DND-41 (cell line): Measurements from ENCODE around the gene USP48.

Experiments used
- ATAC-seq: fragments of 200-7000 bp; cut with Tn5 transposase; 3 replicates; pipeline ENCODE4 v1.9.1; 2021; ENCODE audit warnings: low read depth; ENCODE audit not compliant: insufficient read depth
- DNase-seq: peaks from one replicate; pipeline ENCODE4 v3.0.0-alpha.2; 2020
- H2AFZ ChIP-seq: 2 replicates; pipeline ENCODE4 v1.6.0; 2012; ENCODE audit warnings: low read depth, low read length
- H3K27ac ChIP-seq: 2 replicates; pipeline ENCODE4 v1.5.1; 2012; ENCODE audit warnings: low read length, inconsistent platforms
- H3K27me3 ChIP-seq: fragments of 200-600 bp; sonication (generic); 2 replicates; pipeline ENCODE4 v1.6.0; 2012; ENCODE audit warnings: low read length, mild to moderate bottlenecking, inconsistent platforms; ENCODE audit not compliant: insufficient read depth, poor library complexity
- H3K36me3 ChIP-seq: 2 replicates; pipeline ENCODE4 v1.5.1; 2012; ENCODE audit warnings: low read length, inconsistent platforms; ENCODE audit not compliant: insufficient read depth
- H3K4me1 ChIP-seq: 2 replicates; pipeline ENCODE4 v1.5.1; 2012; ENCODE audit warnings: mild to moderate bottlenecking, low read length; ENCODE audit not compliant: insufficient read depth
- H3K4me2 ChIP-seq: 2 replicates; pipeline ENCODE4 v1.6.0; 2012; ENCODE audit warnings: mild to moderate bottlenecking, moderate library complexity, low read length, inconsistent platforms; ENCODE audit not compliant: insufficient read depth
- H3K4me3 ChIP-seq, 2 experiments: fragments of 200-600 bp in 1 of 2; shearing (Covaris generic) in 1 of 2; 2 replicates each; pipeline ENCODE4 v1.5.1; 2012 to 2016; ENCODE audit warnings: inconsistent platforms in 2 of 2, low read length in 2 of 2, mild to moderate bottlenecking in 2 of 2, low read depth in 1 of 2, moderate library complexity in 1 of 2
- H3K79me2 ChIP-seq: 2 replicates; pipeline ENCODE4 v1.6.0; 2012; ENCODE audit warnings: low read length, inconsistent platforms; ENCODE audit not compliant: insufficient read depth
- H3K9ac ChIP-seq: 2 replicates; pipeline ENCODE4 v1.6.0; 2012; ENCODE audit warnings: low read depth, mild to moderate bottlenecking, inconsistent platforms, low read length, moderate library complexity
- H3K9me3 ChIP-seq: 2 replicates; pipeline ENCODE4 v1.5.1; 2012; ENCODE audit warnings: low read length, moderate library complexity, mild to moderate bottlenecking, inconsistent platforms; ENCODE audit not compliant: insufficient read depth, severe bottlenecking
- H4K20me1 ChIP-seq: 2 replicates; pipeline ENCODE4 v1.6.0; 2012; ENCODE audit warnings: low read length; ENCODE audit not compliant: insufficient read depth
- CTCF ChIP-seq: IDR thresholded peaks from 2 replicates; pipeline ENCODE4 v1.5.1; 2012; ENCODE audit warnings: borderline replicate concordance, low read length, moderate library complexity, mild to moderate bottlenecking; ENCODE audit not compliant: poor library complexity, severe bottlenecking; ENCODE audit errors: extremely low read depth
- EZH2 ChIP-seq: IDR thresholded peaks from 3 replicates; pipeline ENCODE4 v1.6.1; 2012; ENCODE audit warnings: borderline replicate concordance, low read depth, mild to moderate bottlenecking, moderate library complexity, low read length, inconsistent platforms; ENCODE audit not compliant: severe bottlenecking

Gene USP48

GRCh38 chr1:21816602-21817302, 33.8 kb upstream of the USP48 start:
- Histone ChIP-seq H3K4me1 (0 out of 2 replicates have a peak, but pooled peaks cover 4% of the 10 kb centered on the region), H3K27me3 (no peaks in the 10 kb centered on the region), H3K36me3 (no peaks in the 10 kb centered on the region), H3K27ac (no peak overlapping the region), H3K4me3 (no peak overlapping the region), H3K79me2 (no peaks in the 10 kb centered on the region), H3K9me3 (no peaks in the 10 kb centered on the region), H3K9ac (no peak overlapping the region), H3K4me2 (no peak overlapping the region), H2AFZ (no peak overlapping the region), H4K20me1 (peaks cover 3% of the 10 kb centered on the region)
- DNase-seq (no peak), ATAC-seq (no peak)
- no peak for TF ChIP-seq EZH2
- TF ChIP-seq CTCF = no peak

GRCh38 chr1:21815724-21816321, 32.9 kb upstream of the USP48 start:
- 0 out of 2 replicates have a peak, but pooled peaks cover 4% of the 10 kb centered on the region for H3K4me1 ChIP-seq
- no peaks in the 10 kb centered on the region for H3K36me3 ChIP-seq
- no peaks in the 10 kb centered on the region for H3K27me3 ChIP-seq
- no peak for DNase-seq
- H4K20me1 ChIP-seq = peaks cover 3% of the 10 kb centered on the region; the same call in 1 of the 2 replicates
- H3K9ac ChIP-seq = no peak overlapping the region
- H2AFZ ChIP-seq = no peak overlapping the region
- no peaks in the 10 kb centered on the region for H3K9me3 ChIP-seq
- H3K4me3 ChIP-seq = no peak overlapping the region
- H3K27ac ChIP-seq = no peak overlapping the region
- no peak for ATAC-seq
- H3K4me2 ChIP-seq = no peak overlapping the region
- no peak for TF ChIP-seq CTCF
- no peak for TF ChIP-seq EZH2
- H3K79me2 ChIP-seq = no peaks in the 10 kb centered on the region

- H3K27me3 ChIP-seq = no peaks in the 10 kb centered on the region
- H2AFZ ChIP-seq = no peak overlapping the region
- H3K4me2 ChIP-seq = no peak overlapping the region
- H3K4me1 ChIP-seq = 0 out of 2 replicates have a peak, but pooled peaks cover 4% of the 10 kb centered on the region
- peaks cover 3% of the 10 kb centered on the region; the same call in 1 of the 2 replicates for H4K20me1 ChIP-seq
- no peak for TF ChIP-seq CTCF
- TF ChIP-seq EZH2 = no peak
- no peak overlapping the region for H3K9ac ChIP-seq
- no peaks in the 10 kb centered on the region for H3K79me2 ChIP-seq
- H3K36me3 ChIP-seq = no peaks in the 10 kb centered on the region
- no peak overlapping the region for H3K27ac ChIP-seq
- no peak for ATAC-seq
- no peak overlapping the region for H3K4me3 ChIP-seq
- DNase-seq = no peak
- no peaks in the 10 kb centered on the region for H3K9me3 ChIP-seq
Observed at GRCh38 chr1:21814981-21815582, 32.1 kb upstream of the USP48 start.
